ENCODE results near the gene BCKDK.
"Not testable (repeated sequence)": the region's sequence is repeated elsewhere in the genome, so short reads cannot be mapped to it uniquely, and the experiment has no call there.

Gene BCKDK

DNA sequence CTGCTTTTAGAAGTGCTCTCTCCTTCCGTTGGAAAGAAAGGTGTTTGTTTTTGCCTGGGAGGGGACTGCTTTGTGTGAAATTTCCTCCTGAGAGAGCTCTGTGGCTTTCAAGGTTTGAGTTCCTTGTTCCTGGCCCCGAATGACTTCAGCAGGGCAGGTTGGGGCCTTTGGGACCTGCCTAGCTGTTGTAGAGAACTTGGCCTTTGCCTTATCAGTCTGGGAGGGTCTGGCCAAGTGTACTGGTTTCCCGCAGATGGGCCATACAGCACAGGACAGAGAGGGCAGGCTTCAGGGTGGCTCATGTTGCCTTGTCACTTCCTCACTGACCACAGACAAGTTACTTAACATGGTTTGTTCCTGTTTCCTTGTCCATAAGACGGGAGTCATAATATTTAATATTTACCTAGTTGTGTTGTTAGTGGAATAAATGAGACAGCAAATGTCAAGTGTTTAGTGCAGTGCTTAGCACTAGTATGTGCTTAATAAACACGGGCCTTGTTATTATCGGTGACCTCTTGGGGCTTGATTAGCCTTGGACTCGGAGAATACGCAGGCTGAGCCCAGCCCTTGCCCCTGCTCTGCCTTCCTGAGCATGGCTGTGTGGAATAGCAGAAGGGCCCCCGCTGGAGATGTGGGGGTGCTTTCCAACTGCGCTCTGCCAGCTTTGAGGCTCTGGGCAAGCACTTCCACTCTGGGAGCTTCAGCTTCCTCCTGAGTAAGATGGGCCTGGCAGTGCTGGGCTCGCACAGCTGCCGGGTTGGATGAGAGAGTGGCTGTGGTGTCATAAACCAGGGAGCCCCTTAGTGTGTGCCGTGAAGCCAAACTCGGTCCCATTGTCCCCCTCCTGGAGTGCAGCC lies 20.8 kb downstream of the BCKDK start:
- DNase-seq, result peak in 9 of 14 donors; percentile 10 to 79 (median 25)

DNA sequence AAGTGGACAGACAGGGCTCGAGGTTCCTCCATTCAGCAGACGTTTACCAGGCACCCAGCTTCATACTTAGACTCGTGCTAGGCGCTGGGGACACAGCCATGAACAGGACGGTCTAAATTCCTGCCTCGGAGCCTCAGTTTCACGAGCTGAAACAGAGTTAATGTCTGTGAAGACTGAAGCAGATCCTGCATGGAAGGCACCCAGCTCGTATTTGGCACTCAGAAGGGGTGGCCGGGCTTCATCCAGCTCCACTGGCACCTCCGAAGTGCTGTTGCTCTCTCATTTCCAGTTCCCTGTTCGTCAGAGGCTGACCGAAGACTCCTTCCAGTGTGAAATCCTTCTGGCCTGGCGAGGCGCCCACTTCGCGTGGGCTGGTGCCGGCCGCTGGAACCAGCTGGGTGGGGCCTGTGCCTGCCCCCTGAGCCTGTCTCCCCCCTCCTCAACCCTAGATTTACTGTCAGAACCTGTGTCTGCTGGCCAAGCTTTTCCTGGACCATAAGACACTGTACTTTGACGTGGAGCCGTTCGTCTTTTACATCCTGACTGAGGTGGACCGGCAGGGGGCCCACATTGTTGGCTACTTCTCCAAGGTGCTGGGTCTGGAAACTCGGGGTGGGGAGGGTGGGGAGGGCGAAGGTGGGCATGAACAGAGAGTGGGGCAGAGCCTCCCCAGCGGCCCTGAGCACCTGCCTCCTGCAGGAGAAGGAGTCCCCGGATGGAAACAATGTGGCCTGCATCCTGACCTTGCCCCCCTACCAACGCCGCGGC lies 21.6 kb downstream of the BCKDK start:
- peak in 7 of 14 donors; percentile 22 to 79 (median 42) for DNase-seq

DNA sequence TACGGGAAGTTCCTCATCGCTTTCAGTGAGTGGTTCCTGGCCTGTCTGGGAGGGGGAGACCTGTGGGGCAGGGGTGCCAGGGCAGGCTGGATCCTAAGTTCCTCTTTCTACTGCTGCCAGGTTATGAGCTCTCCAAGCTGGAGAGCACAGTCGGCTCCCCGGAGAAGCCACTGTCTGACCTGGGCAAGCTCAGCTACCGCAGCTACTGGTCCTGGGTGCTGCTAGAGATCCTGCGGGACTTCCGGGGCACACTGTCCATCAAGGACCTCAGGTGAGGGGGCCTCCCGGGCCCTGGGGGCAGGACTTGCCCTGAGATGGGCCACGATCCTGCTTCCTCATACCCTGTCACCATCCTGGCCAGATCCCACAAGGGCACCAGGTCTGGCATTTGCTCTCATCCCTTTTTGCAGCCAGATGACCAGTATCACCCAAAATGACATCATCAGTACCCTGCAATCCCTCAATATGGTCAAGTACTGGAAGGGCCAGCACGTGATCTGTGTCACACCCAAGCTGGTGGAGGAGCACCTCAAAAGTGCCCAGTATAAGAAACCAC lies 22.2 kb downstream of the BCKDK start:
- no peak for DNase-seq

DNA sequence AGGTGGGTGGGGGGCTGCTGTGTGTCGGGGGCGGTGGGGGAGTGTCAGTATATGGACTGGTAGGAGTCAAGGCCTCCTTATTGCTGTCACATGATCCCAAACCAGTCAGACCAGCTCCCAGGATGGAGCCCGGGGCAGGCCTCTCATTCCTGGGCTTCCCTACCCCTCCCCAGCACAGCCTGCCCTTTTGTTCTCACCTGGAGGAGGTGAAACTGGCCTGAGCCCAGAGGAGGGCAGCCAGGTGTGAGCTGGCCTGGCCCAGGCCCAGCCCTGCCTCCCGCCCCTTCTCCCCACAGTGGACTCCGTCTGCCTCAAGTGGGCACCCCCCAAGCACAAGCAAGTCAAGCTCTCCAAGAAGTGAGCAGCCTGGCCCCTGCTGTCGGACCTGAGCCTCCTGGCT lies 22.7 kb downstream of the BCKDK start:
- DNase-seq, result no peak

- no peak for DNase-seq
Observed at GRCh38 chr16:31131416-31131815, 23.2 kb downstream of the BCKDK start.

GRCh38 chr16:31131841-31132271 lies 23.7 kb downstream of the BCKDK start:
- no peak for DNase-seq

- no peak for DNase-seq
Observed at GRCh38 chr16:31132303-31132979, 24.3 kb downstream of the BCKDK start.

- DNase-seq, result no peak
Observed at GRCh38 chr16:31133046-31133501, 24.9 kb downstream of the BCKDK start.

DNA sequence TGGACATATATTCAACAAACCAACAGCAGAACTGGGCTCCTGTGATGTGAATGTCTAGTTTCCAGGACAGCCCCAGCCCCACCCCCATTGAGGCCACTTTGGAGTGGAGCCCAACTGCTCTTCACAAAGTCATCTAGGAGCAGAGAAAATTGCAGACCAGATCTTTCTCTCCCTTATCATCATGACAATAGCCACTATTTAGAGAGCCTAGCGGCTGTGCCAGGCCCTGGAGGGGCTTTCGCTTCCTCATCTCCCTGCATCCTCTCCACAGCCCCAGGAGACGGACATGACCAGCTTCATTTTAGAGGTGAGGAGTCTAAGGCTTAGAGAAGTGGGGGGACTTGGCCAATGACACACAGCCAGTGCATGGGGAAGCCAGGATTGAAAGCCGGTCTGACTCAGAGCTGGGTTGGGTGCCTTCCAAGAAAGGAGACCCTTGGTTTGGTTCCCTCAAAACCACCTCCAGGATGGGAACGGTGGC lies 25.9 kb downstream of the BCKDK start:
- DNase-seq, result no peak

- DNase-seq, result no peak
Observed at GRCh38 chr16:31134625-31135534, 26.7 kb downstream of the BCKDK start.

GRCh38 chr16:31135535-31136286 lies 27.5 kb downstream of the BCKDK start, which contains the start of gene PRSS8:
Gene PRSS8, minus strand, starts transcription at chr16:31135727. Its CDS starts 229 bp downstream, at chr16:31135498.
- peak in 1 of 14 donors; percentile 19 for DNase-seq

GRCh38 chr16:31136287-31136662 lies 28.1 kb downstream of the BCKDK start:
- DNase-seq, result no peak

DNA sequence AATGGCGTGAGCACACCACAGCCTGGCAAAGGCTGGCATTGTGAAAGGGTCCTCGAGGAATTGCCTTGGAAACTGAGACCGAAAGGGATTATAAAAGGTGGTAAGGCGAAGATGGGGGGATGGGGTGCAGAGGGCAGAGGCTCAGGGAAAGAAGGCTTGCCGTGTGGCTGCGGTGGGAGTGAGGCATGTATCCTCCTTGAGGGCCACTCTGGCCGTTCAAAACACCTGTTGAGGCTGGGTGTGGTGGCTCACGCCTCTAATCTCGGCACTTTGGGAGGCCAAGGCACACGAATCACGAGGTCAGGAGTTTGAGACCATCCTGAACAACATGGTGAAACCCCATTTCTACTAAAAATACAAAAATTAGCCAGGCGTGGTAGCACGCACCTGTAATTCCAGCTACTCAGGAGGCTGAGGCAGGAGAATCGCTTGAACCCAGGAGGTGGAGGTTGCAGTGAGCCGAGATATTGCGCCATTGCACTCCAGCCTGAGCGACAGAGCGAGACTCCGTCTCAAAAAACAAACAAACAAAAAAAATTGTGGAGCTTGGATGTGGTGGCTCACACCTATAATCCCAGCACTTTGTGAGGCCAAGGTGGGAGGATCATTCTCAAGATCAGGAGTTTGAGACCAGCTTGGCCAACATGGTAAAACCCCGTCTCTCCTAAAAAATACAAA lies 28.8 kb downstream of the BCKDK start:
- not testable (repeated sequence) for DNase-seq

DNA sequence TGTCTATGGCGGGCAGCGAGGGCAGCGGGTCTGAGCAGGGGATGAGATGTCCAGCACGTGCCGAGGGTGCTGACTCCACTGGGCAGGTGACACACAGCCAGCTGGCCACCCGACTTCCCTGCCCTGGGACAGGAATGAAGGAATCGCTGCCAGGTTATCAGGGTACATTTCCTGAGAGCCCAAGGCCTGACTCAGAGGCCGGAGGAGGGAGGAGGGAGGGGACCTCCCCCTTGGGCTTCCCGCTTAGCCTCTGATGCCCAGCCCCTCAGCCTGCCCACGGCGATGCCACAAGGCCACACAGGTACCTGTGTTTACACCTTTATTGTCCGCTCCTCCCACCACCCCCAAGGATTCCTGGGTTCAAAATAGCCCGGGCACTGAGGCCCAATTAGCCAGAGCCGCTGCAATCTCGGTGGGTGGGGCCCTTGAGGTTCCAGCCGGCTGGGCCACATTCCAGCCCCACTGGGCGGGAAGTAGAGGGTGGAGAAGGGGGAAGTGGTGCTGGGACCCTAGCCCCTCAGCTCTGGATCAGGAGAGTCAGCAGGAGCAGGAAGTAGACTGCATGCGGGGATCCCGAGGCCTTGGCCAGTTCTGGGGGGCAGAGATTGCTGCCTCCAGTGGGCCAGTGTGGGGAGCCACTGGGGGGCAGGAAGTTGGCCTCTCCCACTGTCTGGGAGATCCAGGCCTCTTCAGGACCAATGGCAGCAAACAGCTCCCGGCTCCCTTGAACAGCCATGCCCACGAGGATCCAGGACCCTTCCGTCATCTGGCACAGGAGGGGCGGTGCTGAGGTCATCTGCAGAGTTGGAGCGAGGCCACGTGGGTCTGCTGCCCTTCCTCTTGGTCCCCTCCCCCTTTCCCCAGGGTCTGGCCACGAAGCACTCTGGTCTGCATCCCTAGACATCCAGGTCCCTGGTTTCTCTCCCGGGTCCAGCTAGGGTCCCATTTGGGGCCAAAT lies 30.7 kb downstream of the BCKDK start:
- no peak for DNase-seq

DNA sequence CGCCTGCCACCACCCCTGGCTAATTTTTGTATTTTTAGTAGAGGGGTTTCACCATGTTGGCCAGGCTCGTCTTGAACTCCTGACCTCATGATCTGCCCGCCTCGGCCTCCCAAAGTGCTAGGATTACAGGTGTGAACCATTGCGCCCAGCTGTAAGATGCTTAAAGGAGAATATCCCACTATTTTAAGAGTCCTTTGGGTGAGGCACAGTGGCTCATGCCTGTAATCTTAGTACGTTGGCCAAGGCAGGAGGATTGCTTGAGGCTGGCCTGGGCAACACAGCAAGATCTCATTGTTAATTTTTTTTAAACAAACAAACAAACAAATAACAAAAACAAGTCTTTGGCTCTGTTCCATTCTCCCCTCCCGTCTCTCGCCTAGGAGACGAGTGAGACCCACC lies 32.9 kb downstream of the BCKDK start:
- DNase-seq, result not testable (repeated sequence)

DNA sequence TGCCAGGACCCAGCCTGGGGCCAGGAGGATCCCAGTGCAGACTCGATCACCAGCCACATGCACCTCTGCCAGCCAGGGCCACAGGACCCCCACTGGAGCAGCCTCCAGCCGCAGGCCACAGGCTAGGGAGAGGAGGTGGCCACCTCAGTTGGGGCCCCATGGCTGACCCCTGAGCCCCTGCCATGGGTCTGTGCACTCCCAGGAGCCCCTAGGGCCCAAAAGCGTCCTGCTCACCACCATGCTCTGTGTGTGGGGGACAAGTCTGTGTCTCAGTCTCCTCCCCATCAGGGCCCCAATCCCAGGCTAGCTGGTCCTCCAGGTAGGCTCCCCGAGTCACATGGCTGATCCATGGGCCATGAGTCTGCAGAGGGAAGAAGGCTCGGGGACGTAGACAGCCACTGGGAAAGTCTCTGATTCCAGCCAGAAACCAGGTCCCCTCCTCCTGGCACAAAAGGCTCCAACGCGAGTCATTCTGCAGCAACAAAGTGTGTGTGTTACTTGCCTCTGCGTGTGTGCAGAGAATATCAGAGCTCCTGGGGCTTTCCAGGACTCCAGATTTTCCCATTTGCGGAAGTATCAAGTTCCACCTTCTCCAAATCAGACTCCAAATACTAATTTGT lies 33.4 kb downstream of the BCKDK start:
- peak in 6 of 14 donors; percentile 49 to 69 (median 62) for DNase-seq

DNA sequence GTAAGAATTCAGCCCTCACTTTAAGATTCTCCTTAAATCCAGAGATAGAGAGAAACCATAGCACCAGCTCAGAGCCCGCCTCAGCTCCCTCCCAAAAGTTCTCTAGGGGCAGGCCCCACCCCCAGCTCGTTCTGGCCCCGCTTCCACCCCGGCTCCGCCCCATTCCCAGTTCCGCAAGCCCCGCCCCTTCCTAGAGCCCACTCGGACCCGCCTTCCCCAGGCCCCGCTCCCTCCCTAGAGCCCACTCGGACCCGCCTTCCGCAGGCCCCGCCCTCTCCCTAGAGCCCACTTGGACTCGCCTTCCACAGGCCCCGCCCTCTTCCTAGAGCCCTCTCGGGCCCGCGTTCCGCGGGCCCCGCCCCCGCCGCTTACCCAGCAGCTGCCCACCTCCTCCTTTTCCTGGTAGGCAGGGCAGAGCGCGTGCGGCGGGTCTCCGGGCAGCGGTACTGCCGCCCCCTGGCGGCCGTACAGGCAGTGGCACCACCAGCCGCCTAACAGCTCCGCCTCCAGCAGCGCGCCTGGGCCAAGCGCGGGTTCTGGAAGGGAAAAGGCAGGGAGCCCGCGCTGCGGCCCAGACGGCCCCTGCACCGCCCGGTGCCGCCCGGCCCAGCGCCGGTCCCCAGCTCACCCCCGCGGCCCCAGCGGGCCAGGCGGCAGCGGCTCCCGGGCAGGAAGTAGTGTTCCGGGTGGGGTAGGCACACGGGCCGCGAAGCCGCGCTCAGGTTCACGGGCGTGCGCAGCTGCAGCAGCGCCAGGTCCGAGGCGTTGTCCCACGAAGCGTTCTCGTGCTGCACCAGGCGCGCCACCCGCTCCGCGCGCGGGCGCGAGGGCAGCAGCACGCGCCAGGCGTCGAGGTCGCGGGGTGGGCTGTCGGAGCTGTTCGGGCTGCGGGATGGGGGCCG lies 34.2 kb downstream of the BCKDK start:
- peak; percentile 71 to 99 (median 94) for DNase-seq

All from C1 segment of cervical spinal cord (tissue), 14 donors.